PC-3 (cell line): ENCODE data around the gene SMYD1. TPM values are rescaled to one million over a fixed set of nuclear protein-coding genes. Genes with fewer than 3 reads are reported as not detected.

ENCODE experiments used
- ATAC-seq: fragments of 200-7000 bp; cut with Tn5 transposase; 2 replicates; pipeline ENCODE4 v1.9.1; 2020; ENCODE audit warnings: mild to moderate bottlenecking, moderate library complexity
- BruUV-seq: library from RNA; stranded (reverse); fragments of 400-500 nt; replicated peaks from 2 replicates; lab custom pipeline; 2021; lab: Mats Ljungman, UMichigan
- CTCF ChIA-PET: fragments of 300-600 bp; sonication (Branson Sonifier 250); formaldehyde crosslinking; loops from one replicate; lab custom pipeline; 2022; ENCODE audit warnings: antibody characterized with exemption; lab: Charles Lee
- POLR2A ChIA-PET: fragments of 300-600 bp; sonication (Branson Sonifier 250); formaldehyde crosslinking; loops from one replicate; lab custom pipeline; 2022; ENCODE audit warnings: antibody characterized with exemption; ENCODE audit not compliant: unreplicated experiment; lab: Charles Lee
- DNase-seq: peaks from one replicate; pipeline ENCODE4 v3.0.0-alpha.2; 2015
- H2AFZ ChIP-seq: fragments of 300-600 bp; sonication (generic); 2 replicates; pipeline ENCODE4 v1.6.0; 2016; ENCODE audit warnings: antibody characterized with exemption, low read length
- H3F3A ChIP-seq: fragments of 300-600 bp; sonication (generic); one replicate; pipeline ENCODE4 v1.6.0; 2017; ENCODE audit warnings: antibody characterized with exemption, low read length, control low read depth, mild to moderate bottlenecking; ENCODE audit not compliant: unreplicated experiment
- H3K27ac ChIP-seq: fragments of 300-600 bp; sonication (generic); 2 replicates; pipeline ENCODE4 v1.5.1; 2016; ENCODE audit warnings: mild to moderate bottlenecking, low read length
- H3K27me3 ChIP-seq: fragments of 300-600 bp; sonication (generic); 2 replicates; pipeline ENCODE4 v1.6.1; 2016; ENCODE audit warnings: low read length, mixed read lengths
- H3K36me3 ChIP-seq: fragments of 300-600 bp; sonication (generic); 2 replicates; pipeline ENCODE4 v1.6.1; 2016; ENCODE audit warnings: low read depth, mixed run types, low read length, mixed read lengths
- H3K4me1 ChIP-seq: fragments of 300-600 bp; sonication (generic); 2 replicates; pipeline ENCODE4 v1.5.1; 2016; ENCODE audit warnings: low read length; ENCODE audit not compliant: insufficient read depth
- H3K4me2 ChIP-seq: fragments of 300-600 bp; sonication (generic); 2 replicates; pipeline ENCODE4 v1.6.0; 2016; ENCODE audit warnings: low read length
- H3K4me3 ChIP-seq: fragments of 300-600 bp; sonication (generic); 2 replicates; pipeline ENCODE4 v1.5.1; 2016; ENCODE audit warnings: mild to moderate bottlenecking, low read length, mixed read lengths
- H3K79me2 ChIP-seq: fragments of 300-600 bp; sonication (generic); 2 replicates; pipeline ENCODE4 v1.6.1; 2017; ENCODE audit warnings: low read length, mixed read lengths
- H3K9ac ChIP-seq: fragments of 300-600 bp; sonication (generic); 2 replicates; pipeline ENCODE4 v1.6.0; 2016; ENCODE audit warnings: mild to moderate bottlenecking, low read length
- H3K9me2 ChIP-seq: fragments of 300-600 bp; sonication (generic); replicated peaks from 2 replicates; pipeline ENCODE4 v1.6.1; 2016; ENCODE audit warnings: mixed run types, low read length, mixed read lengths
- H3K9me3 ChIP-seq: fragments of 300-600 bp; sonication (generic); 2 replicates; pipeline ENCODE4 v1.6.1; 2016; ENCODE audit warnings: low read length, mixed read lengths
- H4K20me1 ChIP-seq: fragments of 300-600 bp; sonication (generic); 2 replicates; pipeline ENCODE4 v1.6.1; 2016; ENCODE audit warnings: low read length, mixed read lengths
- EZH2 ChIP-seq: fragments of 300-600 bp; sonication (generic); IDR thresholded peaks from one replicate; pipeline ENCODE4 v1.6.1; 2017; ENCODE audit warnings: antibody characterized with exemption, mild to moderate bottlenecking, low read length; ENCODE audit not compliant: unreplicated experiment
- EZH2phosphoT487 ChIP-seq: fragments of 300-600 bp; sonication (generic); IDR thresholded peaks from 2 replicates; pipeline ENCODE4 v1.6.1; 2018; ENCODE audit warnings: mild to moderate bottlenecking, antibody characterized with exemption, low read length, borderline replicate concordance
- intact Hi-C: fragments of 100-400 bp; cut with micrococcal nuclease; formaldehyde crosslinking; loops from 2 replicates; pipeline ENCODE4 v1.9.0; 2023
- microRNA-seq: library from miRNA; unstranded; fragments of <30 nt; microRNA quantifications from one replicate; pipeline ENCODE4 v1.1.0, GENCODE V29; 2020; ENCODE audit not compliant: unreplicated experiment
- total RNA-seq: library from RNA; depleted of rRNA; stranded (reverse); fragments of >200 nt; gene quantifications from 2 replicates; pipeline ENCODE4 v1.2.3, GENCODE V29; 2014; rRNA removed
- TF ChIP-seq, protein P1 (sequence below): fragments of 300-600 bp; sonication (generic); conservative IDR thresholded peaks from 2 replicates; pipeline ENCODE4 v1.5.1; 2017; ENCODE audit warnings: antibody characterized with exemption, low read depth, mild to moderate bottlenecking, low read length

The SMYD1 gene
- total RNA-seq, 1 experiment from 2014 or later, result not detected

DNA sequence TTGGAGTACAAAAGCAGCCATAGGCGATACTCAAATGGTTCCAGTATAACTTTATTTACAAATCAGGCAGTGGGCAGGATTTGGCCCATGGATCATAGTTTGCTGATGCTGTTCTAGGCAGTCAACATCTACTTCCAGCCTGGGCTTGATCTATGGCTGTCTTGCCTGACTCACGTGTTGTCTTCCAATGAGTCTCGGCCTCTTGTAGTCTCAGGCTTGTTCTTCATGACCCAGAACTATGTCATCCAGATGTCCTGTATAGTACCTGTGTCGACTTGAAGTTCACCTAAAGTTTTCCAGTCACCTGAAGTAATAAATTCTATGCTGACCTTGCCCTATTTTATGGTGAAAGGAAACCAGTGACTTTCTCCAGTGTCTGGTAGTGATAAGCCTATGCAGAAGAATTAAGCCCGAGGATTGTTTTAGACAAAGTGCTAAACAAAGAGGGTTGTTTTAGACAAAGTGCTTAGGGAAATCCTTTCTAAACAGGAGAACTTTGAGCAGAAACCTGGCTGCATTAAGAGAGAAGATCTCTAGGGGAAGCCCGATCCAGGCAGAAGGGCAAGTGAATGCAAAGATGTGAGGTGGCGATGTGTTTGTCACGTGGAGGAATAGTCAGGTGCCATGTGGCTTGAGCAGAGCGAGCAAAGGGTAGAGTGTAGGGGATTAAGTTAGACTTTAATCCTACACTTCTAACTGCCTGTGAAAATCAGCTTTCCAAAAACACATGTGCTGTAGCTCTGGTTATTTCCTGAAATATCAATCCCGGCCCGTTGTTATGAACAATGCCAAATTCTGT, 94.0 kb downstream of the SMYD1 start:
- BruUV-seq, result no TSS peak
- Histone ChIP-seq H2AFZ (no peak overlapping the region), H4K20me1 (no peaks in the 10 kb centered on the region), H3K9me3 (no peaks in the 10 kb centered on the region), H3F3A (no peaks in the 10 kb centered on the region), H3K4me1 (no peaks in the 10 kb centered on the region), H3K79me2 (no peaks in the 10 kb centered on the region), H3K9ac (no peak overlapping the region), H3K9me2 (no peaks in the 10 kb centered on the region), H3K36me3 (no peaks in the 10 kb centered on the region), H3K4me2 (no peak overlapping the region), H3K27ac (no peak overlapping the region), H3K27me3 (peaks cover 40% of the 10 kb centered on the region), H3K4me3 (no peak overlapping the region)
- DNase-seq, result no peak
- ATAC-seq, result no peak
- intact Hi-C loops, result loop anchor here (5.0 kb wide), 1 partner anchor 144 kb away; the partner anchor contains the start of gene RNU2-63P
- no peak for TF ChIP-seq EZH2
- TF ChIP-seq, protein P1, sequence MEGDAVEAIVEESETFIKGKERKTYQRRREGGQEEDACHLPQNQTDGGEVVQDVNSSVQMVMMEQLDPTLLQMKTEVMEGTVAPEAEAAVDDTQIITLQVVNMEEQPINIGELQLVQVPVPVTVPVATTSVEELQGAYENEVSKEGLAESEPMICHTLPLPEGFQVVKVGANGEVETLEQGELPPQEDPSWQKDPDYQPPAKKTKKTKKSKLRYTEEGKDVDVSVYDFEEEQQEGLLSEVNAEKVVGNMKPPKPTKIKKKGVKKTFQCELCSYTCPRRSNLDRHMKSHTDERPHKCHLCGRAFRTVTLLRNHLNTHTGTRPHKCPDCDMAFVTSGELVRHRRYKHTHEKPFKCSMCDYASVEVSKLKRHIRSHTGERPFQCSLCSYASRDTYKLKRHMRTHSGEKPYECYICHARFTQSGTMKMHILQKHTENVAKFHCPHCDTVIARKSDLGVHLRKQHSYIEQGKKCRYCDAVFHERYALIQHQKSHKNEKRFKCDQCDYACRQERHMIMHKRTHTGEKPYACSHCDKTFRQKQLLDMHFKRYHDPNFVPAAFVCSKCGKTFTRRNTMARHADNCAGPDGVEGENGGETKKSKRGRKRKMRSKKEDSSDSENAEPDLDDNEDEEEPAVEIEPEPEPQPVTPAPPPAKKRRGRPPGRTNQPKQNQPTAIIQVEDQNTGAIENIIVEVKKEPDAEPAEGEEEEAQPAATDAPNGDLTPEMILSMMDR, result no peak
- TF ChIP-seq EZH2phosphoT487, result no peak
- ChIA-PET CTCF (interaction anchor here (4.3 kb wide), 1 partner anchor 101 kb away, joined by 31 read pairs; no protein-coding TSS in a partner anchor), POLR2A (no interaction called here)

Small RNA genes lying within 50 kb of the gene (microRNA-seq; reads per million reads assigned to microRNA genes)
- not detected for gene MIR4780

Other genes starting within 250 kb of the SMYD1 start
- not detected in 2 replicates for gene RGPD2, start 242.0 kb upstream of the SMYD1 start, total RNA-seq
- 122 TPM in 1 of 2 replicates, not detected in the other for gene RNU2-63P, start 51.3 kb upstream of the SMYD1 start, total RNA-seq
- gene KRCC1, start 12.0 kb upstream of the SMYD1 start, total RNA-seq, result 6.7 and 14.1 TPM in 2 replicates
- not detected in 2 replicates for gene FABP1, start 60.2 kb downstream of the SMYD1 start, total RNA-seq
- 0.75 and 2.0 TPM in 2 replicates for gene THNSL2, start 102.5 kb downstream of the SMYD1 start, total RNA-seq